Osteocyte (in vitro differentiated cells): Measurements from ENCODE around the gene ADGRB2. TPM values are rescaled to one million over a fixed set of nuclear protein-coding genes. Genes with fewer than 3 reads are reported as not detected.

ENCODE experiments used
- DNase-seq: peaks from one replicate; pipeline ENCODE4 v3.0.0; 2021; ENCODE audit warnings: mixed read lengths; ENCODE audit not compliant: unreplicated experiment; ENCODE audit errors: extremely low spot score
- H3K27ac Mint-ChIP-seq: one replicate; pipeline ENCODE4 v1.8.0; 2021; ENCODE audit warnings: mild to moderate bottlenecking, mixed read lengths; ENCODE audit not compliant: unreplicated experiment
- H3K27me3 Mint-ChIP-seq: one replicate; pipeline ENCODE4 v1.8.0; 2021; ENCODE audit warnings: mixed read lengths; ENCODE audit not compliant: unreplicated experiment
- H3K36me3 Mint-ChIP-seq: one replicate; pipeline ENCODE4 v1.8.0; 2021; ENCODE audit warnings: mixed read lengths; ENCODE audit not compliant: unreplicated experiment
- H3K4me1 Mint-ChIP-seq: one replicate; pipeline ENCODE4 v1.8.0; 2021; ENCODE audit warnings: mixed read lengths; ENCODE audit not compliant: unreplicated experiment
- H3K4me3 Mint-ChIP-seq: one replicate; pipeline ENCODE4 v1.8.0; 2021; ENCODE audit warnings: mild to moderate bottlenecking, moderate library complexity, mixed read lengths; ENCODE audit not compliant: unreplicated experiment
- H3K9me3 Mint-ChIP-seq: one replicate; pipeline ENCODE4 v1.8.0; 2021; ENCODE audit warnings: mixed read lengths; ENCODE audit not compliant: unreplicated experiment
- total RNA-seq: library from RNA; stranded (reverse); gene quantifications from 2 replicates; pipeline ENCODE4 v1.2.1, GENCODE V29; 2021
- TF ChIP-seq, protein P1 (sequence below): fragments of 200-600 bp; sonication (generic); IDR thresholded peaks from 2 replicates; pipeline ENCODE4 v1.5.0; 2021; ENCODE audit warnings: antibody characterized with exemption, mild to moderate bottlenecking, moderate library complexity

ADGRB2 gene
- total RNA-seq, 1 donor from 2014 or later, result 8.2 TPM

DNA sequence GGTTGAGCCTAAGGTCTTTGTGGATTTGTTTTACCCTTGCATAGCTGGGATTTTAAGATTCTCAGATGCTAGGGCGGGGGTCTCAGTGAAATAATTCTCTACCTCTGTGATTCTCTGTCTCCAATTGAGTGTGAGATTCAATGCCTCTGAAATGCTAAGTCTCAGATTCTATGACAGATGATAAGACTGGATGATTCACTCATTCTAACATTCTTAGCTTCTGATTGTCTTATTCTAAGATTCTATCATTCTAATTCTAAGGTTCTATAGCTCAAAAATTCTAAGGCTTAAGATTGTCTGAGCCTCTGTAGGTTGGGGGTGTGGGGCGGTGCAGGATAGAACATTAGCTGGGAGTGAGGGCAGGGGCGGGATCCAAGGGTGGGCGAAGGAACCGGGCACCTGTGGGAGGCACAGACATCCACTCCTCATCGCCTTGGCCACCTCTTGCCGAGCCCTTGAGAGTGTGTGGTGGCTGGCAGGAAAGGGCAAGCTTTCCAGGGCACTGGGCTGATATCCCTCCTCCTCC is 29.5 kb downstream of the ADGRB2 start:
- no peaks in the 10 kb centered on the region for H3K4me1 Mint-ChIP-seq
- no peak for DNase-seq
- no peak overlapping the region for H3K27ac Mint-ChIP-seq
- H3K36me3 Mint-ChIP-seq, result no peaks in the 10 kb centered on the region
- TF ChIP-seq, protein P1, sequence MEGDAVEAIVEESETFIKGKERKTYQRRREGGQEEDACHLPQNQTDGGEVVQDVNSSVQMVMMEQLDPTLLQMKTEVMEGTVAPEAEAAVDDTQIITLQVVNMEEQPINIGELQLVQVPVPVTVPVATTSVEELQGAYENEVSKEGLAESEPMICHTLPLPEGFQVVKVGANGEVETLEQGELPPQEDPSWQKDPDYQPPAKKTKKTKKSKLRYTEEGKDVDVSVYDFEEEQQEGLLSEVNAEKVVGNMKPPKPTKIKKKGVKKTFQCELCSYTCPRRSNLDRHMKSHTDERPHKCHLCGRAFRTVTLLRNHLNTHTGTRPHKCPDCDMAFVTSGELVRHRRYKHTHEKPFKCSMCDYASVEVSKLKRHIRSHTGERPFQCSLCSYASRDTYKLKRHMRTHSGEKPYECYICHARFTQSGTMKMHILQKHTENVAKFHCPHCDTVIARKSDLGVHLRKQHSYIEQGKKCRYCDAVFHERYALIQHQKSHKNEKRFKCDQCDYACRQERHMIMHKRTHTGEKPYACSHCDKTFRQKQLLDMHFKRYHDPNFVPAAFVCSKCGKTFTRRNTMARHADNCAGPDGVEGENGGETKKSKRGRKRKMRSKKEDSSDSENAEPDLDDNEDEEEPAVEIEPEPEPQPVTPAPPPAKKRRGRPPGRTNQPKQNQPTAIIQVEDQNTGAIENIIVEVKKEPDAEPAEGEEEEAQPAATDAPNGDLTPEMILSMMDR, result no peak
- no peaks in the 10 kb centered on the region for H3K27me3 Mint-ChIP-seq
- H3K9me3 Mint-ChIP-seq, result no peaks in the 10 kb centered on the region
- no peak overlapping the region for H3K4me3 Mint-ChIP-seq

DNA sequence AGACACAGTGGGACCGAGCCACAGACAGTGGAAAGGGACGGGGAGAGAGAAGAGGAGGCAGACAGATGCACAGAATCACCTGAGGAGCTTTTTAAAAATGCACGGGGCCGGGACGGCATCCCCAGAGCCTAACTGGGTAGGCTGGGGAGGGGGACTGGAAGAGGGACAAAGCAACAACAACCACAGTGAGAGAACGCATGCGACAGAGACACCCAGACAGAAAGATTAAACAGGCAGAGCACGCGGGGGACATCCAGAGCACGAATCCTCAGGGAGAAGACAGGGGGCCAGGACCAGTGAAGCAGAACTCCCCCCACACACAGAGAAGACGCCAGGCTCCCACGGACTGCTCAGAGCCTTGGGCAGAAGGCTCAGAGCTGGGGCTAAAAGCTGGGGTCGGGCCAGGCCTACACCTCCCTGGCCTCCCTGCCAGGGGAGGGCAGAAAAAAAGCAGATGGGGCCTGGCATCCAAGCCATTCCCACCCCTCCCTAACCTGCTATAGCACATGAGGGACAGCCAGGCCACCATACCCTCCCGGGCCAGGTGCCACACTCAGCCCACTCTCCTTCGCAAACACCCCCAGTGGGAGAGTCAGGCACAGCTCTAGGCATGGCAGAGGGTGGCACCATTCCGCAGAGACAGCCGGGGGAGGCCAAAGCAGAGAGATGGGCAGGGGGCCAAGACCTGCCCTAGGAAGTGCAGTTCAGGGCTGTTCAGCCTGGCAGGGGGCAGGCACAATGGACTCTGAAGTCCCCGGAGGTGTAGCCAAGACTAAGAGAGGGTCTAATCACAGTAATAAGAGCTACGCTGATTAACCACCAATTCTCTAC is 30.5 kb downstream of the ADGRB2 start:
- Mint-ChIP-seq H3K27ac (no peak overlapping the region), H3K4me1 (no peaks in the 10 kb centered on the region), H3K27me3 (no peaks in the 10 kb centered on the region), H3K36me3 (no peaks in the 10 kb centered on the region), H3K4me3 (no peak overlapping the region), H3K9me3 (no peaks in the 10 kb centered on the region)
- TF ChIP-seq, protein P1, result no peak
- DNase-seq, result no peak

DNA sequence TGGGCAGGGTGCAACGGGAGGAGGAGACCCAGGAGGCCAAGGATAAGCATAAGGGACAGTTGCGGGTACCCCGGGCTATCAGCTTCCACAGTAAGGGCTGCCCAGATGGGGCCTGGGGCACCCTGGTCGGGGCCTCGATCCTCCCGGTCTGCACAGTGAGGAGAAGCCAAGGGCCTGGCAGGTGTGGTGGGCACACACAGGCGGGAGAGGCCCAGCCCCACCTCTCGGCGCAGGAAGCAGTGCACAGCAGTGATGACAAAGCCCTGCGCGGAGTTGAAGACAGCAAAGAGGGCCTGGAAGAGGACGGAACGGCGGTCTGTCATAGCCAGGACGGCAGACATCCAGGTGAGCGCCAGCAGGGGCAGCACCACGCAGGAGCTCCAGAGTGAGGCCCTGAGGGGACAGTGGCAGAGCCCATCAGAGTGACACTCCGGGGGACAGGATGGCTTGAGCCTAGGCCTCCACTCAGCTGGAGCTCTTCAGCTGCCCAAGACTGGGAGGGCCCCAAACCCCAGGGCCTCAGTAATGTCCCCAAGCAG is 31.3 kb downstream of the ADGRB2 start:
- TF ChIP-seq, protein P1, result no peak
- H3K4me1 Mint-ChIP-seq, result no peaks in the 10 kb centered on the region
- no peaks in the 10 kb centered on the region for H3K9me3 Mint-ChIP-seq
- DNase-seq, result no peak
- no peaks in the 10 kb centered on the region for H3K27me3 Mint-ChIP-seq
- no peak overlapping the region for H3K27ac Mint-ChIP-seq
- H3K4me3 Mint-ChIP-seq, result no peak overlapping the region
- H3K36me3 Mint-ChIP-seq, result no peaks in the 10 kb centered on the region

DNA sequence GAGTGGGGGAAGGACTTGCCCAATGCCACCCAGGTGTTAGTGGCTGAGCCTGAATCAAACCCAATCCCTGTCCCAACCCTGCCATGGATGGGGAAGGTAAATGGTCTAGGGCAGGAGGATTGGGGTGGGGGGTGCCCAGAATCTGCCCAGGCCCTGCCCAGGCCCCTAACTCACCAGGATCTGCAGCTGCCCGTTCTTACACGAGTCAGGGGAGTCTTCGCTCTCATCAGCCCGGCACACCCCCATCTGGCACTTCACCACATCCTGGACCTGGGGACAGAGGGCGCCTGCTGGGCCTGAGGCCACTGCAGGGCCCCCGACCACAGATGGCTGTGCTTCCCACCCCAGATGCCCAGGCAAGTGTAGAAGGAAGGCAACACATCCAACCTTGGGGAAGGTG is 31.8 kb downstream of the ADGRB2 start:
- no peak for DNase-seq
- Mint-ChIP-seq H3K27me3 (no peaks in the 10 kb centered on the region), H3K4me3 (no peak overlapping the region), H3K4me1 (no peaks in the 10 kb centered on the region), H3K9me3 (no peaks in the 10 kb centered on the region), H3K27ac (no peak overlapping the region), H3K36me3 (no peaks in the 10 kb centered on the region)
- TF ChIP-seq, protein P1, result no peak

DNA sequence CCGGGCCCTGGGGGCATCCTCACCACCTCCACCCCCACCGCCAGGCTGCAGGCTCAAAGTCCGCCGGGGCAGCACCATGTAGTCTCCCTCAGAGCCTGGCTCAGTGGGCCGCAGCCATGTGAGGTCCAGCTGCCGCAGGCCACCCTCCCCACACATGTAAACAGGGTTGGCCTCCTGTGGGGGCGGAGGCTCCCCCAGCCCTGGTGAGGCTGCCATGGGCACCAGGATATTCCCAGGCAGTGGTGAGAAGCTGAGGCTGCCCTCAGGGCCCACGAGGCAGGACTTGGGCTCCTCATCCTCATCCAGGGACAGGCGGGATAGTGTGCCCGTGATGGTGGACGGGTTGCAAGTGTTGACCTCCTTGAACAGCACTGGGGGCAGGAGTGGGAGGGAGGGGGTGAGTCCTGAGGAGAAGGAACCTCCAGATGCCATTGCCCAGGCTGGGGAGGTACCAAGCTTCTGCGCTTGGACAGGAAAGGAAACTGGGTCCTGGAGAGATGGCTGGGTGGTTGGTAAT is 33.0 kb downstream of the ADGRB2 start:
- no peak overlapping the region for H3K4me3 Mint-ChIP-seq
- TF ChIP-seq, protein P1, result no peak
- no peaks in the 10 kb centered on the region for H3K9me3 Mint-ChIP-seq
- DNase-seq, result no peak
- no peaks in the 10 kb centered on the region for H3K27me3 Mint-ChIP-seq
- no peaks in the 10 kb centered on the region for H3K36me3 Mint-ChIP-seq
- H3K27ac Mint-ChIP-seq, result no peak overlapping the region
- no peaks in the 10 kb centered on the region for H3K4me1 Mint-ChIP-seq
